DMS114 treated with DMSO at 0.1 percent for 48 hours (cell line): ENCODE results near the gene FOXO3.
"Not testable (repeated sequence)": the region's sequence is repeated elsewhere in the genome, so short reads cannot be mapped to it uniquely, and the experiment has no call there.

Experiments
- DNase-seq: peaks from one replicate; lab custom pipeline; 2025; ENCODE audit not compliant: unreplicated experiment; lab: John Stamatoyannopoulos, UW

Gene FOXO3

DNA sequence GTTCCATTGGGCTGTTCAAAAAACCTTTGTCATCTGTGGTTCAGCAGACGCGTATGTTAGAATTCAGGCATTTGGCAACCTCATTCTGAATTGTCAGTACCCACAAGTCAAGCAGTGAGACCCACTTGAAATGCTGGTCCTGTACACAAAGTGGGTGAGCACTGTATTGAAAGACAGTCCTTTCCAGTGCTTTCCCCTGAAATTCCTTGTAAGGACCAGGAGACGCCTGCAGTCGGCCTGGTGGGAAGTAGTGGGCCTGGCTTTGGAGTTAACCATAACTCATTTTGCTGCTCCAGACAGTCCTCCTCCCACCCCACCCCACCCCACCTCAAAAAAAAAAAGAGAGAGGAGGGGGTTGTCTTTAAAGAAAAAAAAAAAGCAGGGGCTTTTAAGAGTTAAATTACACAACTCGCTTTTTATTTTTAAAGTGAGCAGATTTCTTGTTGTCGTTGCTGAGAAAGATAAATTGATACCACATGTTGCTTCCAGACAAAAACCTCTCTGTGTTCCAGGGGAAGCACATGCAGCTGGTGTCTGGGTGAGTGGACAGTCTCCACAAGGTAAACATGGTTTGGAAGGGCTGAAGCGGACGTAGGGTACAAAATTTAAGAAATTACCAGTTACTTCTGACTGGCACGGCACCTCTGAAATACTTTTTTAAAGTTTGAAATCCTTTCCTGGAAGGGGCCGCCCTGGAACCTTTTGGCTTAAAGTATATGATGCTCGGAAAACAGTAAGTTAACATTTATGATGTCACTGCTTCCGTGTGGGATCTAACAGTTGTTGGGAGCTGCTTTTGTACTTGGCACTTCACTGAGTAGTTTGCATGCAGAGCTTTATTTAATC, 95.3 kb downstream of the FOXO3 start:
- DNase-seq, result no peak

GRCh38 chr6:108656836-108657235, 96.1 kb downstream of the FOXO3 start:
- DNase-seq, result no peak

DNA sequence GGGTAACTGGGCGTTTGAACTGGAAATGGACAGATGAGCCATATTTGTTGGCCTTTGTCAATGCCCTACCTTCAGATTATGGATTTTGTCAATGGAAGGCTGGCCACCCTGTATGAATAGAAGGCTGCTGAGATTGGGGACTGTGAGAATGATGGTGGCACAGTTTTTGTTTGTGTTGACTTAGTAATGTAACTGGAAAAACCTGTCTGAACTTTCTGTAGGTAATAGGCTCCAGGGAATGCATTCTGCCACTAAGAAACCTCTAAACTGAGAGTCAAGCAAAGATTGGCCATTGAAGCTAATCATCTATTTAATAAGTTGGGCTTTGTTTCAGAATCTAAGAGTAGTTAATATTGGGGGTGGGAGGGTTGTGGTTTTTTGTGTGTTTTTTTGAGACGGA, 97.5 kb downstream of the FOXO3 start:
- DNase-seq, result no peak

GRCh38 chr6:108658785-108659184, 98.1 kb downstream of the FOXO3 start:
- DNase-seq, result not testable (repeated sequence)

DNA sequence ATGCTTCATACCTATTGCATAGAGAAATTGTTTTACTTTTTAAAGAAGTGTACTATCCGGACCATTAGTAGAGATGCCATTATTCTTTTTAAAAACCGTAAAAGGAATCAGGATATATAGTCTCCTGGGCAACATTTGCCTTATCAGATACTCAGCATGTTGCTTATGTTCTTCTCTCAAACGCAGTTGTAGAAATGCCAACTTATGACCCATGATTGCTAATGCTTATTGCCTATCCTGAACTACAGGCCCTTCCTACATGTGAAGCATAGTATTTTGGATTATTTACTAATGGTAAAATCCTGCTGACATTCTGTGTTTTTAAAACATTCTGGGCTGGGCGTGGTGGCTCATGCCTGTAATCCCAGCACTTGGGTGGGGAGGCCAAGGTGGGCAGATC, 99.5 kb downstream of the FOXO3 start:
- no peak for DNase-seq

GRCh38 chr6:108661430-108661829, 100.7 kb downstream of the FOXO3 start:
- no peak for DNase-seq

DNA sequence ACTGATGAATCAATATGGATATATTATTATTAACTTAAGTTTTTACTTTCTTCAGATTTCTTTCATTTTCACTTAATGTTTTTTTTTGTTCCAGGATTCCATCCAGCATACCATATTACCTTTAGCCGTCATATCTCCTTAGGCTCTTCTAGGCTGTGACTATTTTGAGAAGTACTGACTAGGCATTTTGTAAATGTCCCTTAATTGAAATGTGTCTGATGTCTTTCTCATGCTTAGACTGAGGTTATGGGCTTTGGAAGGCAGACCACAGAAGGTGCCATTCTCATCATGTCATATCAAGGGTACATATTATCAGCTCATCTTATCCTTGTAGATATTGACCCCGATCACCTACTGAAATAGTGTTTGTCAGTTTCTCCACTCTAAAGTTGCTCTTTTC, 101.3 kb downstream of the FOXO3 start:
- DNase-seq, result no peak

DNA sequence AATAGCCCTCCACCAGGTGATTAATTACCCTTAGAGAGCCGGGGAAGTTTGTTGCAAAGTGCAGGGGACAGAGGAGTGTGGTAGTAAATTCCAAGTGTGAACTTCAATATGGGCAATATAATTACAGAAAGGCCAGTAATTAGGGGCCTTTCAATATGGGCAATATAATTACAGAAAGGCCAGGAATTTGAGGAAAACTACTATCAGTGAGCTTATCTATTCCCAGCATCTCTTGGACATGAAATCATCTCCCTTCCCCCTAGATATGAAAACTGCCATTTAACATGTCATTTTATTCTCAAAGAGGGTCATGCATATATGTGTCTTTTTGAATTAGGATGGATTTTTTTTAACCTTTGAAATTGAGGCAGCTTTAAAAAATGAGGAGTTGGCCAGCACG, 102.0 kb downstream of the FOXO3 start:
- no peak for DNase-seq

DNA sequence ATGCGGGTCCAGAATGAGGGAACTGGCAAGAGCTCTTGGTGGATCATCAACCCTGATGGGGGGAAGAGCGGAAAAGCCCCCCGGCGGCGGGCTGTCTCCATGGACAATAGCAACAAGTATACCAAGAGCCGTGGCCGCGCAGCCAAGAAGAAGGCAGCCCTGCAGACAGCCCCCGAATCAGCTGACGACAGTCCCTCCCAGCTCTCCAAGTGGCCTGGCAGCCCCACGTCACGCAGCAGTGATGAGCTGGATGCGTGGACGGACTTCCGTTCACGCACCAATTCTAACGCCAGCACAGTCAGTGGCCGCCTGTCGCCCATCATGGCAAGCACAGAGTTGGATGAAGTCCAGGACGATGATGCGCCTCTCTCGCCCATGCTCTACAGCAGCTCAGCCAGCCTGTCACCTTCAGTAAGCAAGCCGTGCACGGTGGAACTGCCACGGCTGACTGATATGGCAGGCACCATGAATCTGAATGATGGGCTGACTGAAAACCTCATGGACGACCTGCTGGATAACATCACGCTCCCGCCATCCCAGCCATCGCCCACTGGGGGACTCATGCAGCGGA, 102.9 kb downstream of the FOXO3 start:
- DNase-seq, result not testable (repeated sequence)

DNA sequence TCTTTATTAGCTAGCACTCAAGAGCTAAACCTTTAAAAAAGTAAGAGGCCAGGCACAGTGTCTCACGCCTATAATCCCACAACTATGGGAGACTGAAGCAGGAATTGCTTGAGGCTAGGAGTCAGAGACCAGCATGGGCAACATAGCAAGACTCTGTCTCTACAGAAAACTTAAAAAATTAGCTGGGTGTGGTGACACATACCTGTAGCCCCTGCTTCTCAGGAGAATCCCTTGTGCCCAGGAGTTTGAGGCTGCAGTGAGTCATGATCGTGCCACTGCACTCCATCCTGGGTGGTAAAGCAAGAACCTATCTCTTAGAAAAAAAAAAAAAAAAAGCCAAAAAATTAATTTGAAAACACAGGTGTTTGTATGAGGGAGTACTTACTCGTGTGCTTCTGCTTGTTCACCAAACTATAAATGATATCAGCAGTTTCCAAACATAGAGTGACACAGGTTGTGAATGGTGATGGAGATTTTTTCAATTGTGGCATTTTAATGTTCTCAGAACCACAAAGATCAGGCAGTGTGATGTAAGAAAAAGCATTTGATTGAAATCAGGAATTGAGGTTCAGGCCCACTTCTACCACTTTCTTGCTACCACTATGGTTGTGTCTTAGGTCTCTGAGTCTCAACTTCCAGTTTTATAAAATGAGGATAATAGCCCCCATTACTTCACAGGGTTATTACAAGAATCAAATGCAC, 104.9 kb downstream of the FOXO3 start:
- DNase-seq, result no peak

DNA sequence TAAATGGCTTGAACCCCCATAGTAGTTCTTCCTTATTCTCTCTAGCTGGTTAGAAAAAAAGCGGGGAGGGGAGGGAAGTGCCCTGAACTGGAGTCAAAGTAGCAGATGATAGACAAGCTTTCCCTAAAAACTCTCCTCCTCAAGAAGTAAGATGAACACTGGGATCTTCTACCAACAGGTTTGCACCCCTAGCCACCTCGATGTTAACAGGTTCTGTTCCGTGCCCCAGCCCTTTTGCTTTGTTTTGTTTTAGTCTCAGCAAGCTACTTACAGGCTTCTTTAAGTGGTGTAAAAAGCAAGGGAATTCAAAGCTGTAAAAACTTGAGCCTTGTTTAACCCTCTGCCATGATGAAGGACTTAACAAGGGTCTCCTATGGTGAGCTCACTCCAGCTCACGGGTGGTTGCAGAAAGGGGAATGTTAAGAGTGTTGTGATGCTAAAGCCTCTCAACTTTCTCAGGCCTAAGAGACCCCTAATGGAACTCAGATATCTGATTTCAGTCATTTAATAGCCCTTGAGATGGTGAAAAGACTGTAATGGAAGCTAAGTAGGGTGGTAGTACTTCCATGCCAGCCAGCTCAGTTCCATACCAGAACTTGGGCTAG, 106.0 kb downstream of the FOXO3 start:
- no peak for DNase-seq

GRCh38 chr6:108667993-108668392, 107.3 kb downstream of the FOXO3 start:
- no peak for DNase-seq

- no peak for DNase-seq
These were observed 109.0 kb downstream of the FOXO3 start for GRCh38 chr6:108669673-108670072.

- DNase-seq, result no peak
These were observed 110.5 kb downstream of the FOXO3 start for GRCh38 chr6:108671175-108671574.

DNA sequence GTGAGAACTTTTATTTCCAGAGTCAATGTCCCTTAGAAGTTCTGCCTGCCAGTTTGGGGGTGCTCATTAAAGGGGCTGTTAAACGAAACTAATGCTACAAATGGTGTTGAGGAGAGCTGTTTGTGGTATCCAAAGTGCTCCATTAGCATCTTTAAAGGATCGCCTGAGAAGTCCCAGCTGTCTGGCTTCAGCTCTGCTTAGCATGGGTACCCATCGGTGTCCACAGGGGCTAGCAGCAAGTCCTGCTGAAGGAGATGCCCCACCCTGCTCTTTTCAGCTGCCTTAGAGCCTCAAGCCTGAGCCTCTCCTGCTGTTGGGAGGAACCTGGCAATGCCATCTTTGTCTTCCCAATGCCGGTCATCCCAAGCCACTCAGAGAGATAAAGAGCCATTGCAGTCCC, 111.1 kb downstream of the FOXO3 start:
- no peak for DNase-seq

DNA sequence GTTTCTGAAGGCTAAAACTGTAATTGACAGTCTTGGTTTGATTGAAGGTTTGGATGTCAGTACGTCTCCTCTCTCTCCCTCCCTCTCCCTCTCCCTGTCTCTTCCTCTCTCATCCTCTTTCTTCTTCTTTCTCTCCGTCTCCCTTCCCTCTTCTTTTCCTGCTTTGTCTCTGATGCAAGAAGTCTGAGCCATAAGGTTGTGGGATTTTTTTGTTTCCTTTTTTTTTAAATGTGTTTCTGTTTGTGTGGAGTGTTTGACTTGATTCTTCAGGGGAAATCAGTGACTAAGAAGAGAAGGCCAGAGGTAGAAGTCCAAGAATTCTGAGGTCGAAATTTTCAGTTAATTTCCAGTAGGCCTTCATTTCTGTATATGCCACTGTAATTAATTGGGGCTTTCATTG, 111.9 kb downstream of the FOXO3 start:
- no peak for DNase-seq

DNA sequence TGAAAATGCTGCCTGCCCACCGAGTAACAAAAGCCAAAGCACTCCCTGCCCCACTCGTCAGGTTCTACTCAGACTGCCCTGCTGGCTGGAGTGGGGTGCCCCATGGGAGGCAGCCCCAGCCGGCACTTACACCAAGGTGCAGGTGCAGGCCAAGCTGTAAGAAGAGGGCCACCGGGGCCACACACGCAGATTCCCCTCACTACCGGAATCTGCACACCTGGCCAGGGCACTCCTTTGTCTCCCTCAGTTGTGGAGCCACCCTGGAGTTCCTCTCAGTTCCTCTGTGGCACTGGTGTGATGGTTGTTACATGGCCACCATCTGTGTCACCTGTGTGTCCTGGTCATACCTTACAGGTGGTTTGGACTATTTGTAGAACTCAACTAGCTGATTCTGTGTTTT, 112.4 kb downstream of the FOXO3 start:
- no peak for DNase-seq

- no peak for DNase-seq
These were observed 112.9 kb downstream of the FOXO3 start for GRCh38 chr6:108673602-108674001.

GRCh38 chr6:108675226-108676200, 114.8 kb downstream of the FOXO3 start:
- DNase-seq, result no peak

- no peak for DNase-seq
These were observed 115.8 kb downstream of the FOXO3 start for GRCh38 chr6:108676555-108676954.

DNA sequence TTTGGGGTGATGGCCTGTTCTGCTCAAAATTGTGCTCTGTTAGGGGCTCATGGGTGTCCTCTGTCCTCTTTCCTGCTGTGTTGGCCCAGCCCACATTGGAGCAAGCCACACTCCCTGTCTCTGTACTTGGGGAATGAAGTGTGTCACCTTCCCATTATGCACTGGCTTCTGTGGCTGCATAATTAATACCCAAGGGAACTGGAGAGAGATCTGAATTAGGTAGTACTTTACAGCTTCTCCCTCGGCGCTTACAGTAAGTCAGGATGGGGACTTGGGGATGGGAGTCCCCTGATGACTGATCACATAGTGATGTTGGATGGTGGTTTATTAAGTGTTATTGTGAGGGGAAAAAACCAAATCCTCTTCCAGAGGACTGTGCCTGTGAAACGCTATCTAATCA, 116.6 kb downstream of the FOXO3 start:
- no peak for DNase-seq
